SK-N-SH (cell line): Measurements from ENCODE around the gene SPINK5.

ENCODE experiments used
- CHD2 ChIP-seq: fragments of 150-350 bp; IDR thresholded peaks from 2 replicates; pipeline ENCODE4 v1.6.1; 2018; ENCODE audit warnings: low read length; ENCODE audit not compliant: partially characterized antibody
- ELF1 ChIP-seq: IDR thresholded peaks from 2 replicates; pipeline ENCODE4 v1.4.0; 2012
- EP300 ChIP-seq, 2 experiments: IDR thresholded peaks; 2 replicates each; pipeline versions ENCODE4 v1.4.0 to v1.6.1; 2012; ENCODE audit warnings: borderline replicate concordance in 1 of 2, low read depth in 1 of 2, low read length in 1 of 2
- FOXM1 ChIP-seq: IDR thresholded peaks from 2 replicates; pipeline ENCODE4 v1.4.0; 2012; ENCODE audit warnings: low read depth, mild to moderate bottlenecking
- GABPA ChIP-seq: IDR thresholded peaks from 2 replicates; pipeline ENCODE4 v1.4.0; 2012; ENCODE audit warnings: low read depth, mild to moderate bottlenecking
- GATA2 ChIP-seq: sonication (generic); formaldehyde crosslinking; IDR thresholded peaks from 2 replicates; pipeline ENCODE4 v1.5.0; 2020; ENCODE audit warnings: mild to moderate bottlenecking, missing genetic modification reagents
- POLR2AphosphoS5 ChIP-seq: IDR thresholded peaks from 2 replicates; pipeline ENCODE4 v1.6.1; 2012; ENCODE audit warnings: low read depth, low read length
- SIN3A ChIP-seq: IDR thresholded peaks from 2 replicates; pipeline ENCODE4 v1.6.1; 2012; ENCODE audit warnings: low read depth, mild to moderate bottlenecking, low read length, moderate library complexity, borderline replicate concordance
- TAF1 ChIP-seq: IDR thresholded peaks from 2 replicates; pipeline ENCODE4 v1.6.1; 2012; ENCODE audit warnings: low read depth, mild to moderate bottlenecking, low read length, moderate library complexity, borderline replicate concordance
- TF ChIP-seq, protein P1 (sequence below): fragments of 200-600 bp; sonication (generic); IDR thresholded peaks from 2 replicates; pipeline ENCODE4 v1.6.1; 2017; ENCODE audit warnings: antibody characterized with exemption, mild to moderate bottlenecking, moderate library complexity
- TF ChIP-seq, protein P2 (sequence below): fragments of 150-350 bp; IDR thresholded peaks from 2 replicates; pipeline ENCODE4 v1.6.1; 2016; ENCODE audit warnings: mild to moderate bottlenecking, low read depth, low read length
- TF ChIP-seq, protein P3 (sequence below): IDR thresholded peaks from 2 replicates; pipeline ENCODE4 v1.4.0; 2012; ENCODE audit warnings: low read depth

DNA sequence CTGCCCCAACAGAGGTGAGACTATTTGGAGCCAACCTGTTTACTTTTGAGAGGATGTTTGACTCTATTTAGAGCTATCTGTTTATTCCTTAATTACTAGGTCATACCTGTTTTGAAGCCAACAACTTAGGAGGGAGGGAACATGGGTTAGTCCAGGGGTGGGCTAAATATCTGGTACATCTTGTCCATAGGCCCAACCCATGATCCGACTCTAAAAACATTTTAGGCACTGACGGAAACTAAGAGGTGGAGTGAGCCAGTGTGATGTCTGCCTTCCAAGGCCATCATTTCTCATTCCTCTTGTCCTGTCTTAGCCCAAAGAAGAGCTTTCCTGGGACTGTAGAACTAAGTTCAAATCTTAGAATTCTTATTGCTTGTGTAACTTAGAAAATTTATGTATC lies 8.4 kb downstream of the SPINK5 start:
- TF ChIP-seq ELF1 (no peak), CHD2 (no peak), GABPA (no peak), TAF1 (no peak), SIN3A (no peak), EP300 (IDR thresholded peaks at IDR 0.05; ENCODE audit: borderline replicate concordance in 1 of 2, low read depth in 1 of 2, low read length in 1 of 2) (no peak), GATA2 (CRISPR knock-in tag) (no peak), POLR2AphosphoS5 (no peak), FOXM1 (no peak)
- TF ChIP-seq, protein P1, sequence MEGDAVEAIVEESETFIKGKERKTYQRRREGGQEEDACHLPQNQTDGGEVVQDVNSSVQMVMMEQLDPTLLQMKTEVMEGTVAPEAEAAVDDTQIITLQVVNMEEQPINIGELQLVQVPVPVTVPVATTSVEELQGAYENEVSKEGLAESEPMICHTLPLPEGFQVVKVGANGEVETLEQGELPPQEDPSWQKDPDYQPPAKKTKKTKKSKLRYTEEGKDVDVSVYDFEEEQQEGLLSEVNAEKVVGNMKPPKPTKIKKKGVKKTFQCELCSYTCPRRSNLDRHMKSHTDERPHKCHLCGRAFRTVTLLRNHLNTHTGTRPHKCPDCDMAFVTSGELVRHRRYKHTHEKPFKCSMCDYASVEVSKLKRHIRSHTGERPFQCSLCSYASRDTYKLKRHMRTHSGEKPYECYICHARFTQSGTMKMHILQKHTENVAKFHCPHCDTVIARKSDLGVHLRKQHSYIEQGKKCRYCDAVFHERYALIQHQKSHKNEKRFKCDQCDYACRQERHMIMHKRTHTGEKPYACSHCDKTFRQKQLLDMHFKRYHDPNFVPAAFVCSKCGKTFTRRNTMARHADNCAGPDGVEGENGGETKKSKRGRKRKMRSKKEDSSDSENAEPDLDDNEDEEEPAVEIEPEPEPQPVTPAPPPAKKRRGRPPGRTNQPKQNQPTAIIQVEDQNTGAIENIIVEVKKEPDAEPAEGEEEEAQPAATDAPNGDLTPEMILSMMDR = no peak
- TF ChIP-seq, protein P2, sequence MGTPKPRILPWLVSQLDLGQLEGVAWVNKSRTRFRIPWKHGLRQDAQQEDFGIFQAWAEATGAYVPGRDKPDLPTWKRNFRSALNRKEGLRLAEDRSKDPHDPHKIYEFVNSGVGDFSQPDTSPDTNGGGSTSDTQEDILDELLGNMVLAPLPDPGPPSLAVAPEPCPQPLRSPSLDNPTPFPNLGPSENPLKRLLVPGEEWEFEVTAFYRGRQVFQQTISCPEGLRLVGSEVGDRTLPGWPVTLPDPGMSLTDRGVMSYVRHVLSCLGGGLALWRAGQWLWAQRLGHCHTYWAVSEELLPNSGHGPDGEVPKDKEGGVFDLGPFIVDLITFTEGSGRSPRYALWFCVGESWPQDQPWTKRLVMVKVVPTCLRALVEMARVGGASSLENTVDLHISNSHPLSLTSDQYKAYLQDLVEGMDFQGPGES = no peak
- TF ChIP-seq, protein P3, sequence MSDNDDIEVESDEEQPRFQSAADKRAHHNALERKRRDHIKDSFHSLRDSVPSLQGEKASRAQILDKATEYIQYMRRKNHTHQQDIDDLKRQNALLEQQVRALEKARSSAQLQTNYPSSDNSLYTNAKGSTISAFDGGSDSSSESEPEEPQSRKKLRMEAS = no peak
